DMS53 treated with DMSO at 0.1 percent for 48 hours (cell line): ENCODE results near the gene KLHL8.

Experiments used
- DNase-seq: peaks from one replicate; lab custom pipeline; 2025; ENCODE audit not compliant: unreplicated experiment; lab: John Stamatoyannopoulos, UW

Gene KLHL8

GRCh38 chr4:87126056-87126455, 94.4 kb downstream of the KLHL8 start:
- no peak for DNase-seq

DNA sequence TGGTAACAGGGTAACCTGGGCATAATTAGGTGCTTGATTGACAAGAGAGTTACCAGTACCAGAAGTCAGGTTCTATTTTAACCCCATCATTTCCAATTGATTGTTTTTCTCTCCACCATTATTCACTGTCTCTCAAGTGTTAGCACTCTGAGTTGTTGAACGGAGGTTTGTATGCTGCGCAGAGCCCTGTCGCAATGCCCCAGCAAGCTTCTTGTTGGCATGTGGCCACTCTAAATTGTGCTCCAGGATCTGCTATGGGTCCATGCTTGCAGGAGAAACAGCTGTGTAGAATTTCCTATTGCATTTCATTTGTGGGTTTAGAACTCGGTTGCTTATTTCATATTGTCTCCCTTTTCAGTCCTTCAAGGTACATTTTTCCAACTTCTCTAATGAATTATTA, 98.2 kb downstream of the KLHL8 start:
- no peak for DNase-seq

GRCh38 chr4:87121341-87122065, 98.9 kb downstream of the KLHL8 start:
- DNase-seq: no peak

GRCh38 chr4:87120411-87121162, 99.8 kb downstream of the KLHL8 start:
- no peak for DNase-seq

GRCh38 chr4:87120010-87120409, 100.4 kb downstream of the KLHL8 start:
- no peak for DNase-seq

DNA sequence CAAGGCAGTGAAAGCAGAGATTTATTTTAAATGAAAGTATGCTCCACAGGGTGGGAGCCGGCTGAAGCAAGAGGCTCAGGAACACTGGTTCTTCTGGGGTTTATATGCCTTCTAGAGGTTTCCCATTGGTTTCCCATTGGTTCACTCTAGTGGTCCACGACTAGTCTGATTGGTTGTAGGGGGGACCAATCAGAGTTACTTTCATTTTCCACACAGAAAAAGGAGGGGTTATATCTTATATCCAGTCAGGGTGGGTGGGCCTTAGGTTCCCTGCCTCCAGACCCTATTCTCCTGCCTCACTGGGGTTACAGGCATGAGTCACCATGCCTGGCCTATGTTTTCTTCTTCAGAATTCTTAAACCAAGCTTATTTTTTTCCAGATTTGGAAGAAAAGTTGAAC, 101.6 kb downstream of the KLHL8 start:
- no peak for DNase-seq

DNA sequence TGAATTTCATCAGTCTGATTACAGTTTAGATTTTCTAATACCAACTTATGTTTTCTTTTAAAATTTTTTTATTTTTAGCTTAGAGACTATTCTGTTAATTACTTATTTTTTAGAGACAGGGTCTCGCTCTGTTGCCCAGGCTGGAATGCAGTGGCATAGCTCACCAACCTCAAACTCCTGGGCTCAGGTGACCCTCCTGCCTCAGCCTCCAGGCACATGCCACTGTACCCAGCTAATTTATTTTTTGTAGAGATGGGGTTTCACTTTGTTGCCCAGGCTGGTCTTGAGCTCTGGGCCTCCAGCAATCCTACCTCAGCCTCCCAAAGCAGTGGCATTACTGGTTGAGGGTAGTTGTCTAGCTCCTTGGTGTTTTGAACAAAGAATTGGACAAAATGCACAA, 102.0 kb downstream of the KLHL8 start:
- no peak for DNase-seq

GRCh38 chr4:87117732-87118075, 102.7 kb downstream of the KLHL8 start:
- DNase-seq: no peak

- no peak for DNase-seq
These were observed 103.2 kb downstream of the KLHL8 start for GRCh38 chr4:87117051-87117731.

- no peak for DNase-seq
These were observed 104.2 kb downstream of the KLHL8 start for GRCh38 chr4:87116231-87116630.

GRCh38 chr4:87114245-87115062, 106.0 kb downstream of the KLHL8 start:
- DNase-seq: no peak

- no peak for DNase-seq
These were observed 108.4 kb downstream of the KLHL8 start for GRCh38 chr4:87112063-87112462.
